ENCODE results near the gene ARL13B. TPM values are rescaled to one million over a fixed set of nuclear protein-coding genes. Genes with fewer than 3 reads are reported as not detected.

Gene ARL13B
- total and polyA plus RNA-seq, 3 donors from 2014 or later, result 6.2 to 15.4 (median 14.9) TPM

- Histone ChIP-seq H3K27me3 (no peaks in the 10 kb centered on the region), H3K27ac (no peak overlapping the region), H3K4me3 (no peak overlapping the region), H3K36me3 (ENCODE audit: low read depth, missing control alignments) (no peaks in the 10 kb centered on the region), H3K9me3 (no peaks in the 10 kb centered on the region), H3K4me1 (peaks cover 7% of the 10 kb centered on the region)
- intact Hi-C loops (cut with DNase I; ENCODE audit: low total_unique reads), result loop anchor here (5.0 kb wide), 1 partner anchor 63 kb away; no protein-coding TSS in a partner anchor
- no peak for DNase-seq
- no peak for TF ChIP-seq POLR2A (IDR thresholded peaks at IDR 0.05)
- peak; percentile 35 to 77 (median 61) for TF ChIP-seq CTCF (IDR thresholded peaks at IDR 0.05)
- WGBS, 2 donors, result 26 to 36% methylated on average over 4 of the region's 4 CpGs
Measured at GRCh38 chr3:94004301-94004910, 24.5 kb downstream of the ARL13B start.

GRCh38 chr3:94008253-94008652 is 28.3 kb downstream of the ARL13B start:
- no peaks in the 10 kb centered on the region for H3K9me3 ChIP-seq
- no peak overlapping the region for H3K27ac ChIP-seq
- H3K27me3 ChIP-seq, result no peaks in the 10 kb centered on the region
- H3K36me3 ChIP-seq (ENCODE audit: low read depth, missing control alignments), result no peaks in the 10 kb centered on the region
- WGBS, 2 donors, result 93% methylated on average over 2 of the region's 2 CpGs
- no peak overlapping the region for H3K4me3 ChIP-seq
- no peak for DNase-seq
- no peak for TF ChIP-seq CTCF (IDR thresholded peaks at IDR 0.05)
- TF ChIP-seq POLR2A (IDR thresholded peaks at IDR 0.05), result no peak
- H3K4me1 ChIP-seq, result no peaks in the 10 kb centered on the region
- intact Hi-C loops (cut with DNase I; ENCODE audit: low total_unique reads), result no loop called here

GRCh38 chr3:94009608-94010007 is 29.7 kb downstream of the ARL13B start:
- TF ChIP-seq POLR2A (IDR thresholded peaks at IDR 0.05) (no peak), CTCF (IDR thresholded peaks at IDR 0.05) (no peak)
- intact Hi-C loops (cut with DNase I; ENCODE audit: low total_unique reads), result no loop called here
- Histone ChIP-seq H3K4me3 (no peak overlapping the region), H3K27me3 (no peaks in the 10 kb centered on the region), H3K27ac (no peak overlapping the region), H3K4me1 (no peaks in the 10 kb centered on the region), H3K9me3 (no peaks in the 10 kb centered on the region), H3K36me3 (ENCODE audit: low read depth, missing control alignments) (no peaks in the 10 kb centered on the region)
- 88 to 89% methylated on average over 2 of the region's 2 CpGs for WGBS, 2 donors
- DNase-seq, result no peak

- H3K27me3 ChIP-seq, result no peaks in the 10 kb centered on the region
- intact Hi-C loops (cut with DNase I; ENCODE audit: low total_unique reads), result no loop called here
- no peak overlapping the region for H3K4me3 ChIP-seq
- no peaks in the 10 kb centered on the region for H3K9me3 ChIP-seq
- no peaks in the 10 kb centered on the region for H3K36me3 ChIP-seq (ENCODE audit: low read depth, missing control alignments)
- no peaks in the 10 kb centered on the region for H3K4me1 ChIP-seq
- no peak for TF ChIP-seq CTCF (IDR thresholded peaks at IDR 0.05)
- no peak for TF ChIP-seq POLR2A (IDR thresholded peaks at IDR 0.05)
- WGBS, 2 donors, result 89% methylated on average over 3 of the region's 3 CpGs
- no peak overlapping the region for H3K27ac ChIP-seq
- no peak for DNase-seq
Measured at GRCh38 chr3:94011233-94011711, 31.3 kb downstream of the ARL13B start.

GRCh38 chr3:94012185-94012584 is 32.2 kb downstream of the ARL13B start:
- no peaks in the 10 kb centered on the region for H3K36me3 ChIP-seq (ENCODE audit: low read depth, missing control alignments)
- no peaks in the 10 kb centered on the region for H3K9me3 ChIP-seq
- H3K4me3 ChIP-seq, result no peak overlapping the region
- no peaks in the 10 kb centered on the region for H3K27me3 ChIP-seq
- 75 to 94% methylated on average over 1 of the region's 1 CpG for WGBS, 2 donors
- no peak overlapping the region for H3K27ac ChIP-seq
- DNase-seq, result no peak
- TF ChIP-seq CTCF (IDR thresholded peaks at IDR 0.05) (no peak), POLR2A (IDR thresholded peaks at IDR 0.05) (no peak)
- intact Hi-C loops (cut with DNase I; ENCODE audit: low total_unique reads), result no loop called here
- H3K4me1 ChIP-seq, result no peaks in the 10 kb centered on the region
